Suprapubic skin (tissue), 3 donors: ENCODE data around the gene SYT12.

ENCODE experiments used
- CTCF ChIP-seq, 2 donors: fragments of 200-600 bp in 1 of 2; fragments of 450-650 bp in 1 of 2; sonication (generic) in 1 of 2; IDR thresholded peaks; one replicate each; pipeline ENCODE4 v1.5.1; 2016 to 2019; ENCODE audit warnings: antibody characterized with exemption in 2 of 2, mild to moderate bottlenecking in 1 of 2, moderate library complexity in 1 of 2
- EP300 ChIP-seq: sonication (generic); formaldehyde crosslinking; IDR thresholded peaks from one replicate; pipeline ENCODE4 v1.6.1; 2017; ENCODE audit warnings: antibody characterized with exemption
- POLR2A ChIP-seq, 2 donors: fragments of 450-650 bp; IDR thresholded peaks; one replicate each; pipeline ENCODE4 v1.6.1; 2017; ENCODE audit warnings: antibody characterized with exemption in 2 of 2, mild to moderate bottlenecking in 2 of 2, moderate library complexity in 2 of 2

DNA sequence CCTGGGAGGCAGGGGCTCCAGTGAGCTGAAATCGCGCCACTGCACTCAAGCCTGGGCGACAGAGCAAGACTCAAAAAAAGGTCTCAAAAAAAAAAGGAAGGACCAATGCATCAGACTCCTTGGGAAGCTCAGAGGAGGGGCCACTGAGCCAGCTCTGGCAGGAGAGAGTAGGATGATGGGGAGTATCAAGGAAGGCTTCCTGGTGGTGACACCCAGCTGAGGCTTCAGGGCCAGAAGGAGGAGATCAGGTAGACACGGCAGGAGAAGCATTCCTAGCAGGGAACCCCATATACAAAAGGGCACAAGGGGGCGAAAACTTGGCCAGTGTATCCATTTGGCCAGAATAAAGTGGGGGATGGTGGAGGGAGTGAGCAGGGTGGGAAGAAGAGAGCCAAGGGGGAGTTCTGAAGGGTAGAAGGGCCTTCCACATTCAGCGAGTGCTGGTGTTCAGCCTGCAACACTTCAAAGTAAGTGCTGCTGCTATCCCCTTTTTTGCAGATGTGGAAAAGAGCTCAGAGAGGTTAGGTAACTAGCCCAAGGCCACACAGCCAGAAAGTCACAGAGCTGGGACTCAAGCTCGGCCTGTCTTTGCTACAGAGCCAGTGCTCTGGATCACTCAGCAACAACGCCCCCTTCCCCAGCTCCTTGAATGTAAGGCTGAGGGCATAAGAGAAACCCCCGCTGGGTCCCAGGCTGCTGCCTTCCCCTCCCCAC, 28.4 kb downstream of the SYT12 start:
- TF ChIP-seq CTCF (IDR thresholded peaks at IDR 0.05) (no peak), EP300 (no peak), POLR2A (IDR thresholded peaks at IDR 0.05) (no peak)
